NT2/D1 (cell line): ENCODE measurements around the gene ADAM17.

Experiments used
- SUZ12 ChIP-seq: IDR thresholded peaks from 2 replicates; pipeline ENCODE4 v1.6.1; 2011; ENCODE audit not compliant: insufficient read length, insufficient read depth; ENCODE audit errors: extremely low read depth
- YY1 ChIP-seq: IDR thresholded peaks from 2 replicates; pipeline ENCODE4 v1.6.1; 2011; ENCODE audit not compliant: insufficient read length, insufficient read depth
- ZNF274 ChIP-seq: IDR thresholded peaks from 2 replicates; pipeline ENCODE4 v1.6.1; 2011; ENCODE audit warnings: mild to moderate bottlenecking, low read depth, low read length

DNA sequence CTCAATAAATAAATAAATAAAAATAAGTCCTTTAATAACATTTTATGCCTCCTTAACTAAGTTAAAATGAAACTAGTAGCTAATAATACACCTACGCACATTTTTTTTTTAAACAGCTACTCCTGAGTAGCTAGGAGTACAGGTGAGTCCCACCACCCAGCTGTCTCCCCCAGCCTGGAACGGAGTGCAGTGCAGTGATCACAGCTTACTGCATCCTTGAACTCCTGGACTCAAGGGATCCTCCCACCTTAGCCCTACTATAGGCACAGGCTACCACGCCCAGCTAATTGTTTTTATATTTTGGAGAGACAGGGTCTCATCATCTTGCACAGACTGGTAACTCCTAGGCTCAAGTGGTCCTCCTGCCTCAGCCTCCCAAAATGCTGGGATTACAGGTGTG, 46.8 kb upstream of the ADAM17 start:
- TF ChIP-seq SUZ12 (no peak), YY1 (no peak), ZNF274 (no peak)
